Myocyte (in vitro differentiated cells): ENCODE measurements around the gene SLC2A6. TPM values are rescaled to one million over a fixed set of nuclear protein-coding genes. Genes with fewer than 3 reads are reported as not detected.

Experiments used
- DNase-seq: peaks from one replicate; pipeline ENCODE4 v3.0.0-alpha.2; 2012; ENCODE audit warnings: low read depth
- total RNA-seq: library from RNA; depleted of rRNA; stranded (reverse); fragments of >200 nt; gene quantifications from 2 replicates; pipeline ENCODE4 v1.2.3, GENCODE V29; 2014

Gene SLC2A6
- total RNA-seq, 1 donor from 2014 or later: 16.9 TPM

GRCh38 chr9:133443248-133443647, 35.7 kb downstream of the SLC2A6 start:
- DNase-seq: no peak

- DNase-seq: no peak
Observed at GRCh38 chr9:133441571-133441970, 37.3 kb downstream of the SLC2A6 start.

- no peak for DNase-seq
Observed at GRCh38 chr9:133440874-133441273, 38.0 kb downstream of the SLC2A6 start.

GRCh38 chr9:133439337-133439736, 39.6 kb downstream of the SLC2A6 start:
- DNase-seq: no peak

GRCh38 chr9:133437753-133438531, 41.0 kb downstream of the SLC2A6 start:
- no peak for DNase-seq

- no peak for DNase-seq
Observed at GRCh38 chr9:133436681-133437080, 42.2 kb downstream of the SLC2A6 start.

GRCh38 chr9:133433351-133433843, 45.5 kb downstream of the SLC2A6 start:
- DNase-seq: no peak

GRCh38 chr9:133430244-133430643, 48.7 kb downstream of the SLC2A6 start:
- DNase-seq: no peak

- no peak for DNase-seq
Observed at GRCh38 chr9:133429641-133430161, 49.2 kb downstream of the SLC2A6 start.

- no peak for DNase-seq
Observed at GRCh38 chr9:133429214-133429613, 49.7 kb downstream of the SLC2A6 start.

GRCh38 chr9:133428617-133429101, 50.2 kb downstream of the SLC2A6 start:
- no peak for DNase-seq

GRCh38 chr9:133427658-133428348, 51.1 kb downstream of the SLC2A6 start:
- no peak for DNase-seq

GRCh38 chr9:133426011-133426410, 52.9 kb downstream of the SLC2A6 start:
- no peak for DNase-seq

GRCh38 chr9:133425049-133425632, 53.8 kb downstream of the SLC2A6 start:
- no peak for DNase-seq

- no peak for DNase-seq
Observed at GRCh38 chr9:133424187-133424586, 54.7 kb downstream of the SLC2A6 start.

GRCh38 chr9:133423216-133423615, 55.7 kb downstream of the SLC2A6 start:
- no peak for DNase-seq

- no peak for DNase-seq
Observed at GRCh38 chr9:133421615-133422542, 57.0 kb downstream of the SLC2A6 start, which contains the start of gene ADAMTS13. TSS of gene ADAMTS13 (plus strand) at chr9:133422367. CDS start at chr9:133422444, 77 bp downstream.
